NCI-H69 (cell line): ENCODE measurements around the gene GYG1.
A peak's percentile ranks its signal among the peaks of the same experiment; 100 is the strongest.

ENCODE experiments used
- DNase-seq: peaks from one replicate; lab custom pipeline; 2025; lab: John Stamatoyannopoulos, UW

GYG1 gene

DNA sequence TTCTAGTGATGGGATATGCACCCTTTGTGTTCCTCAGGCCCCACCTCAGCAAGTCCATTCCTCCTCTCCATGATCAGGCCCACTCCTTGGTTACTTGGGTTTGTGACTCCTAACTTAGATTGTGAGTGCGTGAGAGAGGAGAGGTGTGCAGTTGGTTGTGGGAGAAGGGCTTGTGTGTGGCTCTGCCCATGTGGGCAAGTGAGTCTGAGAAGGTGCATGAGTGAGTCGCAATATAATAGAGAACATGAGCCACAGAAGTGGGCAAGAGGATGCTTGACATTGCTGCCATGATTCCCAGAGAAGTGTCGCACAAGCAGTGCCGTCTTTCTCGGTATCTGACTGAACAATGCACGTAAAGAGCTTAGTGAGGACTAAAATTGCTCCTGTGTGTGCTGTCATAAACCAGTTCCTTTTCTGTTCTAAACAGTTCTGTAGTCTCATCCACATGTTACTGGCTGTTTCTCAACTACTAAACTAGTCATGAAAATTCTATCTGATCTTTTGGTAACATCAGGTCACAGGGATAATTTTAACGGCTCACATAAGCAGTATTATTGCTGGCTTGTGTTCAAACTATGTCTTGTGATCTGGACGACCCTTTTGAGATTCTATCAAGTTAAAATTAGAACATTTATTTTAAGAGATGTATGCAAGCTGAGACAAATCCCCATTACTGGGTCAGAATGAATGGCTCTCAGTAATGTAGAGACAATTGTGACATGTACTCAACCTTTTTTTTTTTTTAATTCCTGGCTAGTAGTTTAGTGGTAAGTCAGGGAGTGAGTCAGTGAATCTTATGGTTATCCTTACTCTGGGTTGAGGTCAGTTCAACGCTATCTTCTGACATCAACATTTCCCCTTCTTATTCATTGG lies 25.6 kb downstream of the GYG1 start:
- no peak for DNase-seq

- no peak for DNase-seq
Measured at GRCh38 chr3:149018247-149018646, 26.9 kb downstream of the GYG1 start.

- peak; percentile 53 for DNase-seq
Measured at GRCh38 chr3:149019580-149019979, 28.2 kb downstream of the GYG1 start.

- no peak for DNase-seq
Measured at GRCh38 chr3:149020196-149020838, 29.0 kb downstream of the GYG1 start.

DNA sequence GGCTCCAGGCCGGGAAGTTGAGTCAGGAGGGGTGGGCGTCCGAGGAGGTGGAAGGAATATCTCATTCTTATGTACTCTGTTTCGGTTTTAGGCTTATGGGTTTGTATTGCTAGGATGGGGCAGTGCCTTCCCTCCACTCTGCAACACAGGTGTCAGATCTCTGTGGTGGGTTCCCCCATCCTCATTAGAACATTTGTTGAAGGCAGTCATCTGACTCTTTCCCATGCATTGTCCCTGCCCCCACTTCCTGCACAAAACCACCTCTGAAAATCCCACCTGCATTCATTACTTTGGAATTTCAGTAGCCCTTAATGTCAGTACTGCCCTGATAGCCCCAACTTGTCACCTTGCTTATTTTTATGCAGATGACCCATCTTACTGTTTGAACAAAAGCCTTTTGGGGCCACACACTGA lies 29.5 kb downstream of the GYG1 start:
- no peak for DNase-seq

DNA sequence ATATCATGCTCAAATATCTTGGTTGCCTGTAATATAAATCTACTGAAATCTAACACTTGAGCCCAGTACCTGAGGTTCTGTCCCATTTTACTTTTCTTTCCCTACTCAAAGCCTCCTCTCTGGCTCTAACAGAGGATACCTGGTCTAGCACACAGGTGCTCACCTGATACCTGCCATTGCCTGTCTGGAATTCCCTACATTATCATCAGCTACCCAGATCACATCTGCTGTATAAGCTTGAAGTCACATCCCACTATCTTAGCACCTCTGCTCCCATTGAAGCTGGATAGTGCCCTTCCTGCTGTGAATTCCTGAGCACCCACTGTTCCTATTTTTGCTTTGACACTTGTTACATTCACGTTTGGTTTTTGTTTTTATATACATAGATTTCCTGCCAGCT lies 30.5 kb downstream of the GYG1 start:
- DNase-seq: no peak

DNA sequence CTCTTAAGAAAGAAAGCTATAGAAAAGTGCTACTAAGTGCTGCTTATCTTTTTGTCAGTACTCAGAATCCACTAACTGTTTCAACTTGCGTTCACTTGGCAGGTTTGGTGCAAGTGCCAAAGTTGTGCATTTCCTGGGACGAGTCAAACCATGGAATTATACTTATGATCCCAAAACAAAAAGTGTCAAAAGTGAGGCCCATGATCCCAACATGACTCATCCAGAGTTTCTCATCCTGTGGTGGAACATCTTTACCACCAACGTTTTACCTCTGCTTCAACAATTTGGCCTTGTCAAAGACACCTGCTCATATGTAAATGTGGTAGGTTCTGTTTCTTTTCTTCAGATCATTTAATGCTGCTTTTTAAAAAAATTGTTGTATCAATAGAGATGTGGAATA lies 32.6 kb downstream of the GYG1 start:
- no peak for DNase-seq

GRCh38 chr3:149026718-149027117 lies 35.4 kb downstream of the GYG1 start:
- DNase-seq: no peak

DNA sequence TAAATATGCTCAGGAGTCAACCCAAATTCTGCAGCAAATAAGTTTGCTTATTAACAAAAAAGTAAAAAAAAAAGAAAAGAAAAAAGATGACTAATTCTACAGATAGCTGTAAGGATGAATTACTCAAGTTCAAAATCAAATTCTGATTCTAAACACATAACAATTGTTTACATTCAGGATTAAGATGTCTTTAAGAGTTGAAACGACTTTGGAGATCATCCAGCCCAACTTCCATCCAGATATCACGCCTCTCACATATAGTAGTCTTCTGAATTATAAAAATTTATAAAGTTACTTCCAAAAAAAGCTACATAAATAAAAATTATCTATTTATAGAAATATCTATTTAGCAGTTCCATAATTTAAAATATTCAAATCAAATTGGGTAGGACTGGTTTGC lies 39.8 kb downstream of the GYG1 start:
- DNase-seq: no peak

DNA sequence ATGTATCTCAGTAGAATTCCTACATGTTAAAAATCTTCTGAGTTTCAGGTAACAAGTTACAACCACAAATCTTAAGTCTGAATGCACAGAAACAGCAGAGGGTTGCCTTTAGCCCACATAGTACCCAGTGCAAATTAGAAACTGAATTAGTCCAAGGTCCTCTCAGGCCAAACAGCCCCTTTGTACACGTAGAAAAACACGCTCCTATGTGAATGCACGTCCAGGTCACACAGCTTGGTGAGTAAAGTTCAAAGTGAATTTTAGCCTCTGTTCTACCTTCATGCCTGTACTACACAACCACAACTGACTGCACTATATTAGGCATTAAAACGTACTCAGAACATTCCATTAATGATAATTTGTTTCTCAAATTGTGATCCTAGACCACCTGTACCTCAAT lies 46.3 kb downstream of the GYG1 start:
- no peak for DNase-seq

- no peak for DNase-seq
Measured at GRCh38 chr3:149038322-149038721, 47.0 kb downstream of the GYG1 start.

DNA sequence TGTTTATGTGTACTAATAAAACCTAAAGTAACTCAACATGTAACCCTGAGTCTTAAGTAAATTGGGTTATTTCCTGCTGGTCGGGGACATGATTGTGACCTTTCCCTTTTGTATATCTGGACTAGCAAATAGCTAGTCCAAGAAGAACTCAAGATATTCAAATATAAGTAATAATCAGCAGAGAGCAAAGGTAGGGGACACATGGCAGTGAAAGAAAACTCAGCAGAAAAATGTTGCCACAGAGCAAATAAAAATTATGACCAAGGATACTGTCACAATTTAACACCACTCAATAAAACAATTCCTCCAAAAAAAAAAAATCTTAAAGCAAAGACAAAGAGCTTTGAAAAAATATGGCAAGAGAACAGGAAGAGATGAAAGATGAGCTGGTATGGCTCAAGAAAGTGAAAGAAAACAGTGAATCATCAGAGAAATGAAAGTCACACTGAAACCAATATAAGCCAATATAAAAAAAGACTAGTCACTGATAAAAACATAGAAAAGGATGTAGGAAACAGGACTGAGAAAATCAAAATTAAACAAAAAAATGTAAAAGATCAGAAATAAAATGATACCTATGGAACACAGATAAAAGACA lies 51.5 kb downstream of the GYG1 start:
- DNase-seq: no peak

DNA sequence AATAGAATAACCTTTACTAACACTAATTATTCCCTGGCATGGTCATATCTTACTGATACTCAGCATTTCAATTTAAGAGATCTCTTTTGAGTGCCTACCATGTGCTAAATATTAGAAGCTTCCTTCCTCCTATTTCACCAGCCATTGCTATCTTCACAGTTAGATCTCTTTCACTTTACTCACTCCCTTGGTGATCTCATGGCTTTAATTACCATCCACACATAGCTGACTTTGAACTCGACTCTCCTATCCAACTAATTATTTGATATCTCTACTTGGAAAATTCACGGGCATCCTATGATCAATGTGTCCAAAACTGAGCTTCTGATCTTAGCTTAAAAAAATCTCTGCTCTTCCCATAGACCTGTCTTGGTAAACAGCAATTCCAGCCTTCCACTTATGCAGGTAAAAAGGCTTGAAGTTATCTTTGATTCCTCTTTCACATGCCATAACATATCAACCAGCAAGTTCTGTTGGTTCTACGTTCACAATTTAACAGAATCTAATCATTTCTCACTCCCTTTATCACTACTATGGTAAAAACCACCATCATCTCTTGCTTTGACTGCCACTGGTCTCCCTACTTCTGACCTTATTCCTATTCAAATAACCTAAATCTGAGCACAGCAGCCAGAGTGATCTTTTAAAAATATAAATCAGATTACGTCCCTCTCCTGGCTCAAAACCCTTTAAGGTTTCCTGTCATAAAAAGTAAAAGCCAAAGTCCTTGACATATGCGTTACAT lies 53.2 kb downstream of the GYG1 start:
- no peak for DNase-seq

GRCh38 chr3:149055575-149055974 lies 64.2 kb downstream of the GYG1 start:
- no peak for DNase-seq

- no peak for DNase-seq
Measured at GRCh38 chr3:149058198-149058597, 66.9 kb downstream of the GYG1 start.

DNA sequence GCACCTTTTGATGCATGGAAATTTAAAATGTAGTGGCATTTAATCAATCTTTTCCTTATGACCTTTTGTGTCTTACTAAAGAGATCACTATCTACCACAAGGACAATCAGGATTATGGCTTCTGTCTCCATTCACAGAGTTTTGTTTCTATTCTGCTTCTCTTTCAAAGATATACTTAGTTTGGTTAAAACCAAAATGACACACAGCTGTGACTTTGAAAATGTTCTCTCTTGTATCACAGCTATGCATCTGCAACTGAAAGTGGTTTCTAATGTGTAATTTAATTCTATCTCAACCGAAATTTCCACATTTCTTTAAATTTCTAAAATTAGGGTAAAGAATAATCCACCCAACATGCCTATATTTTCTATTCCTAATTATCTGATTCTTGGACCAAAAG lies 67.3 kb downstream of the GYG1 start:
- DNase-seq: no peak

- no peak for DNase-seq
Measured at GRCh38 chr3:149061776-149062175, 70.4 kb downstream of the GYG1 start.

GRCh38 chr3:149067883-149068282 lies 76.5 kb downstream of the GYG1 start:
- DNase-seq: no peak
